Activated naive CD4-positive, alpha-beta T cell treated with Interleukin-2 at 50 U/mL for 16 hours (primary cell): ENCODE measurements around the gene ATXN1.

Experiments
- DNase-seq: peaks from one replicate; pipeline ENCODE4 v3.0.0-alpha.2; 2020

ATXN1 gene

GRCh38 chr6:16696496-16696895 is 64.8 kb downstream of the ATXN1 start:
- no peak for DNase-seq

GRCh38 chr6:16694781-16695578 is 66.3 kb downstream of the ATXN1 start:
- DNase-seq: peak; percentile 42

GRCh38 chr6:16691324-16691723 is 69.9 kb downstream of the ATXN1 start:
- DNase-seq: no peak

- peak; percentile 70 for DNase-seq
These were observed 70.6 kb downstream of the ATXN1 start for GRCh38 chr6:16690608-16691142.

- no peak for DNase-seq
These were observed 71.3 kb downstream of the ATXN1 start for GRCh38 chr6:16689788-16690607.

- no peak for DNase-seq
These were observed 72.2 kb downstream of the ATXN1 start for GRCh38 chr6:16688984-16689636.

- no peak for DNase-seq
These were observed 72.8 kb downstream of the ATXN1 start for GRCh38 chr6:16688436-16688835.

GRCh38 chr6:16687045-16687444 is 74.2 kb downstream of the ATXN1 start:
- no peak for DNase-seq

- DNase-seq: peak; percentile 92
These were observed 76.2 kb downstream of the ATXN1 start for GRCh38 chr6:16684896-16685554.

GRCh38 chr6:16684195-16684689 is 77.0 kb downstream of the ATXN1 start:
- DNase-seq: no peak

GRCh38 chr6:16683641-16684194 is 77.5 kb downstream of the ATXN1 start:
- DNase-seq: peak; percentile 35

GRCh38 chr6:16681260-16681873 is 79.9 kb downstream of the ATXN1 start:
- DNase-seq: no peak

- no peak for DNase-seq
These were observed 82.2 kb downstream of the ATXN1 start for GRCh38 chr6:16679050-16679449.

GRCh38 chr6:16677458-16677857 is 83.8 kb downstream of the ATXN1 start:
- DNase-seq: no peak

GRCh38 chr6:16676978-16677377 is 84.3 kb downstream of the ATXN1 start:
- no peak for DNase-seq

GRCh38 chr6:16676376-16676775 is 84.9 kb downstream of the ATXN1 start:
- DNase-seq: no peak

GRCh38 chr6:16674801-16675392 is 86.4 kb downstream of the ATXN1 start:
- DNase-seq: no peak

GRCh38 chr6:16673011-16673797 is 88.1 kb downstream of the ATXN1 start:
- no peak for DNase-seq

- DNase-seq: no peak
These were observed 89.7 kb downstream of the ATXN1 start for GRCh38 chr6:16671302-16672289.
